Hypothalamus (tissue), 51 donors: ENCODE measurements around the gene GABRE.

Source experiments
- DNase-seq, 51 donors: peaks; one replicate each; lab custom pipeline; 2025; lab: John Stamatoyannopoulos, UW

Gene GABRE

GRCh38 chrX:151974336-151975227 lies at the start of gene GABRE:
Gene GABRE, minus strand, starts transcription at chrX:151974676. Its CDS starts 51 bp downstream, at chrX:151974625.
- peak in 6 of 51 donors; percentile 0 to 17 (median 1) for DNase-seq

GRCh38 chrX:152020888-152021287 lies 46.4 kb upstream of the GABRE start:
- DNase-seq = no peak

GRCh38 chrX:151999813-152000212 lies 25.3 kb upstream of the GABRE start:
- DNase-seq = no peak

GRCh38 chrX:151997539-151997938 lies 23.1 kb upstream of the GABRE start:
- DNase-seq = no peak

- DNase-seq = no peak
Measured at GRCh38 chrX:151996347-151996746, 21.9 kb upstream of the GABRE start.

- no peak for DNase-seq
Measured at GRCh38 chrX:151994476-151994875, 20.0 kb upstream of the GABRE start.

- no peak for DNase-seq
Measured at GRCh38 chrX:151988706-151989299, 14.3 kb upstream of the GABRE start.

- no peak for DNase-seq
Measured at GRCh38 chrX:151987108-151987507, 12.6 kb upstream of the GABRE start.

- no peak for DNase-seq
Measured at GRCh38 chrX:151985955-151986354, 11.5 kb upstream of the GABRE start.

- no peak for DNase-seq
Measured at GRCh38 chrX:151985531-151985930, 11.1 kb upstream of the GABRE start.

GRCh38 chrX:151984902-151985301 lies 10.4 kb upstream of the GABRE start:
- no peak for DNase-seq

GRCh38 chrX:151984328-151984727 lies 9.9 kb upstream of the GABRE start:
- DNase-seq = no peak

GRCh38 chrX:151983186-151983585 lies 8.7 kb upstream of the GABRE start:
- no peak for DNase-seq

GRCh38 chrX:151982222-151982621 lies 7.7 kb upstream of the GABRE start:
- no peak for DNase-seq

GRCh38 chrX:151981129-151981528 lies 6.7 kb upstream of the GABRE start:
- DNase-seq = no peak

- no peak for DNase-seq
Measured at GRCh38 chrX:151977923-151978322, 3.4 kb upstream of the GABRE start.

- no peak for DNase-seq
Measured at GRCh38 chrX:151977009-151977408, 2.5 kb upstream of the GABRE start.

- DNase-seq = no peak
Measured at GRCh38 chrX:151975736-151976275, 1.3 kb upstream of the GABRE start.

- no peak for DNase-seq
Measured at GRCh38 chrX:151975228-151975593, 735 bp upstream of the GABRE start.

GRCh38 chrX:151973851-151974335 lies 583 bp downstream of the GABRE start:
- DNase-seq = peak in 1 of 51 donors; percentile 1

- no peak for DNase-seq
Measured at GRCh38 chrX:151973060-151973661, 1.3 kb downstream of the GABRE start.
